Measurements from ENCODE around the gene HELB.

DNA sequence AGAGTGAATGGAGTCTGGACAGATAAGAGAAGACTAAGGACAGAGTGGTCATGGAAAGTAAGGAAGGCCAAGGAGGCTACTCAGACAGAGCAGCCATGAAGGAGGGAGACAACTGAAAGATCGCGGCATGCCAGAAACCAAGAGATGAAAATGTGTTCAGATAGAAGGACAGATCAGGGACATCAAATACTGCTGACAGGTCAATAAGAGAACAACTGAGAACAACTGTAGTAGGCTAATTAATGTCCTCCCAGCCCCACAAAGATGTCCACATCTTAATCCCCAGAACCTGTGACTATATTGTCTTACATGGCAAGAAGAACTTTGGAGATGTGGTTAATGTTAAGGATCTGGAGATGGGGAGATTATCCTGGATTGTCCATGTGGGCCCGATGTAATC, 15.0 kb upstream of the HELB start:
- TF ChIP-seq, protein P1, sequence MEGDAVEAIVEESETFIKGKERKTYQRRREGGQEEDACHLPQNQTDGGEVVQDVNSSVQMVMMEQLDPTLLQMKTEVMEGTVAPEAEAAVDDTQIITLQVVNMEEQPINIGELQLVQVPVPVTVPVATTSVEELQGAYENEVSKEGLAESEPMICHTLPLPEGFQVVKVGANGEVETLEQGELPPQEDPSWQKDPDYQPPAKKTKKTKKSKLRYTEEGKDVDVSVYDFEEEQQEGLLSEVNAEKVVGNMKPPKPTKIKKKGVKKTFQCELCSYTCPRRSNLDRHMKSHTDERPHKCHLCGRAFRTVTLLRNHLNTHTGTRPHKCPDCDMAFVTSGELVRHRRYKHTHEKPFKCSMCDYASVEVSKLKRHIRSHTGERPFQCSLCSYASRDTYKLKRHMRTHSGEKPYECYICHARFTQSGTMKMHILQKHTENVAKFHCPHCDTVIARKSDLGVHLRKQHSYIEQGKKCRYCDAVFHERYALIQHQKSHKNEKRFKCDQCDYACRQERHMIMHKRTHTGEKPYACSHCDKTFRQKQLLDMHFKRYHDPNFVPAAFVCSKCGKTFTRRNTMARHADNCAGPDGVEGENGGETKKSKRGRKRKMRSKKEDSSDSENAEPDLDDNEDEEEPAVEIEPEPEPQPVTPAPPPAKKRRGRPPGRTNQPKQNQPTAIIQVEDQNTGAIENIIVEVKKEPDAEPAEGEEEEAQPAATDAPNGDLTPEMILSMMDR (conservative IDR thresholded peaks at IDR 0.05) = no peak
- no peak for TF ChIP-seq EZH2 (IDR thresholded peaks at IDR 0.05; ENCODE audit: low read depth)
